Endothelial cell of umbilical vein (primary cell): ENCODE data around the gene POU2F3. TPM values are rescaled to one million over a fixed set of nuclear protein-coding genes. Genes with fewer than 3 reads are reported as not detected.
A peak's percentile ranks its signal among the peaks of the same experiment; 100 is the strongest.

Source experiments
- BruUV-seq: library from RNA; stranded (reverse); fragments of 400-500 nt; replicated peaks from 2 replicates; lab custom pipeline; 2021; lab: Mats Ljungman, UMichigan
- CTCF ChIA-PET: fragments of 300-600, 350-600 bp; sonication (Branson Sonifier 250); formaldehyde crosslinking; loops from one replicate; lab custom pipeline; 2021; ENCODE audit warnings: antibody characterized with exemption, inconsistent platforms; lab: Charles Lee
- POLR2A ChIA-PET: fragments of 300-600, 350-600 bp; sonication (Branson Sonifier 250); formaldehyde crosslinking; loops from one replicate; lab custom pipeline; 2021; ENCODE audit warnings: antibody characterized with exemption, inconsistent platforms; lab: Charles Lee
- DNase-seq: peaks from one replicate; pipeline ENCODE4 v3.0.0-alpha.2; 2011; ENCODE audit warnings: low read depth, low spot score
- FAIRE-seq: peaks from 2 replicates; lab custom pipeline; 2011; peaks lifted over from hg19 to GRCh38; lab: Jason Lieb, UNC
- H2AFZ ChIP-seq: 2 replicates; pipeline ENCODE4 v1.6.0; 2012; ENCODE audit warnings: low read depth, low read length, control low read depth, inconsistent platforms
- H3K27ac ChIP-seq: 2 replicates; pipeline ENCODE4 v1.5.1; 2011; ENCODE audit warnings: low read depth, mild to moderate bottlenecking, control low read depth, low read length, moderate library complexity; ENCODE audit not compliant: insufficient read depth
- H3K27me3 ChIP-seq, 2 experiments: 2 replicates each; pipeline versions ENCODE4 v1.6.0 to v1.6.1; 2011; ENCODE audit warnings: low read length in 2 of 2, mixed read lengths in 1 of 2; ENCODE audit not compliant: control insufficient read depth in 2 of 2, insufficient read depth in 2 of 2
- H3K36me3 ChIP-seq, 2 experiments: 2 replicates in 1 of 2; 3 replicates in 1 of 2; pipeline ENCODE4 v1.5.1; 2011; ENCODE audit warnings: low read length in 2 of 2, mild to moderate bottlenecking in 1 of 2, moderate library complexity in 1 of 2; ENCODE audit not compliant: control insufficient read depth in 2 of 2, insufficient read depth in 2 of 2; ENCODE audit errors: extremely low read depth in 1 of 2
- H3K4me1 ChIP-seq: 3 replicates; pipeline ENCODE4 v1.5.1; 2011; ENCODE audit warnings: mild to moderate bottlenecking, low read length; ENCODE audit not compliant: control insufficient read depth, insufficient read depth; ENCODE audit errors: extremely low read depth
- H3K4me2 ChIP-seq: 2 replicates; pipeline ENCODE4 v1.6.1; 2011; ENCODE audit warnings: low read length, control low read depth, mixed read lengths; ENCODE audit not compliant: insufficient read depth
- H3K4me3 ChIP-seq, 3 experiments: fragments of 200-600 bp in 1 of 3; sonication (generic), shearing (Covaris generic) in 1 of 3; replicated peaks in 1 of 3; 2 replicates each; pipeline ENCODE4 v1.5.1; 2011 to 2016; ENCODE audit warnings: control low read depth in 3 of 3, low read length in 3 of 3, mild to moderate bottlenecking in 2 of 3, inconsistent platforms in 1 of 3, low read depth in 1 of 3, moderate library complexity in 1 of 3; ENCODE audit not compliant: insufficient read depth in 1 of 3
- H3K79me2 ChIP-seq: 2 replicates; pipeline ENCODE4 v1.6.0; 2012; ENCODE audit warnings: low read length, inconsistent platforms; ENCODE audit not compliant: control insufficient read depth, insufficient read depth
- H3K9ac ChIP-seq: replicated peaks from 2 replicates; pipeline ENCODE3; 2011; ENCODE audit warnings: low read length, control low read depth; ENCODE audit not compliant: insufficient read depth; ENCODE audit errors: extremely low read depth
- H3K9me1 ChIP-seq: replicated peaks from 3 replicates; pipeline ENCODE4 v1.6.0; 2011; ENCODE audit warnings: mild to moderate bottlenecking, low read length; ENCODE audit not compliant: control insufficient read depth, insufficient read depth; ENCODE audit errors: extremely low read depth
- H3K9me3 ChIP-seq: replicated peaks from 2 replicates; pipeline ENCODE4 v1.5.1; 2012; ENCODE audit warnings: low read length, inconsistent platforms; ENCODE audit not compliant: control insufficient read depth, insufficient read depth
- H4K20me1 ChIP-seq: replicated peaks from 2 replicates; pipeline ENCODE3; 2011; ENCODE audit warnings: mild to moderate bottlenecking, low read length; ENCODE audit not compliant: control insufficient read depth, insufficient read depth; ENCODE audit errors: extremely low read depth
- EZH2 ChIP-seq: IDR thresholded peaks from 2 replicates; pipeline ENCODE4 v1.6.1; 2012; ENCODE audit warnings: borderline replicate concordance, low read depth, mild to moderate bottlenecking, moderate library complexity, low read length, inconsistent platforms; ENCODE audit not compliant: severe bottlenecking
- FOS ChIP-seq: IDR thresholded peaks from 2 replicates; pipeline ENCODE4 v1.6.1; 2011; ENCODE audit warnings: mild to moderate bottlenecking, low read length, moderate library complexity, borderline replicate concordance; ENCODE audit not compliant: insufficient read depth
- GATA2 ChIP-seq: IDR thresholded peaks from 2 replicates; pipeline ENCODE4 v1.7.0; 2011; ENCODE audit warnings: low read depth, mild to moderate bottlenecking, moderate library complexity, mixed read lengths, low read length; ENCODE audit not compliant: insufficient read length, insufficient read depth
- JUN ChIP-seq: IDR thresholded peaks from 2 replicates; pipeline ENCODE4 v1.6.1; 2011; ENCODE audit warnings: borderline replicate concordance, low read depth; ENCODE audit not compliant: insufficient read length, insufficient read depth
- MYC ChIP-seq: IDR thresholded peaks from one replicate; pipeline ENCODE4 v1.6.1; 2011; ENCODE audit warnings: mild to moderate bottlenecking, low read depth, low read length
- POLR2A ChIP-seq: IDR thresholded peaks from 2 replicates; pipeline ENCODE4 v1.6.1; 2012; ENCODE audit warnings: low read depth, mild to moderate bottlenecking, control low read depth, low read length
- dilution Hi-C: fragments of 300-500 bp; cut with MboI; formaldehyde crosslinking; loops from one replicate; pipeline ENCODE4 v1.15.0; 2019; ENCODE audit warnings: low sequenced_read_pairs; ENCODE audit not compliant: extremely low pct_ligation_motif_present
- intact Hi-C: fragments of 100-400 bp; cut with micrococcal nuclease; formaldehyde crosslinking; loops from one replicate; pipeline ENCODE4 v1.10.0; 2022
- polyA plus RNA-seq, 4 experiments: library from polyadenylated mRNA; depleted of rRNA in 3 of 4; stranded (reverse) in 3 of 4; unstranded in 1 of 4; fragments of >200 nt; gene quantifications; 2 replicates each; pipeline versions ENCODE4 v1.2.1 to v1.2.3, GENCODE V29; 2011 to 2012; ENCODE audit warnings: missing spikeins in 1 of 4
- total RNA-seq: library from RNA; stranded (reverse); gene quantifications from 2 replicates; pipeline ENCODE4 v1.2.3, GENCODE V29; 2021
- TF ChIP-seq, protein P1 (sequence below), 2 donors: IDR thresholded peaks; 1 replicate in 1 of 2; 2 replicates in 1 of 2; pipeline ENCODE4 v1.5.1; 2011; ENCODE audit warnings: low read length in 2 of 2, mild to moderate bottlenecking in 2 of 2, moderate library complexity in 2 of 2, control low read depth in 1 of 2, inconsistent platforms in 1 of 2, low read depth in 1 of 2; ENCODE audit not compliant: insufficient read depth in 1 of 2; ENCODE audit errors: extremely low read depth in 1 of 2

The POU2F3 gene
- total and polyA plus RNA-seq, 2 donors (not counting 3 experiments of a cell fraction or from before 2014, with no cell fraction given), result 0.06 TPM; not detected in 1

DNA sequence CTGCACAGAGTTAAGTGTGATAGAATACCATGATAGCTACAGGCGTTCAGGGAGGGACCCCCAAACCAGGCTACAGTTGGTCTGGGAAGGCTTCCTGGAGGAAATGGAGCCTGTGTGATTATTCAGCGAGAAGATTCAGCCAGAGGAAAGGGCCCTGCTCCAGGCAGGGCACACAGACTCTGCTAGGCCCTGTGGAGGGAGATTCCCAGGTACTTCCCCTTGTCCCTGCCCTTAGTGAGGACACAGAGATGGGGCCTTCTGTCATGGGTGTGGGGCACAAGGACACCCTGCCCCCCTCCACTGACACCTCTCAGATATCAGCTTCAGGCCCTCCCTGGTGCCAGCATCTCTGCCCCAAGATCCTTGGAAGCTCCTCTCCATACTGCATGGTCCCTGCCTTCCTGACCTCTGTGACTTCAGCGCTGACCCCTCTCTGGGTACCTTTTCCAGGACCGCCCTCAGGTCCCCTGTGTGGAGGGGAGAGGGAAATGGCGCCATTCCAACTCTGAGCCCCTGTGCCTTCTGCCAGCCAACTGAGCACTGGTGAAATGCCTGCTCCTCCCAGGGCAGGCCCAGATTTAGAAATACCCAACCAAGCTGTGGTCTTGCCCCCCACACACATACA, 12.6 kb upstream of the POU2F3 start:
- peaks cover 11% of the 10 kb centered on the region for H3K4me1 ChIP-seq
- TF ChIP-seq FOS (no peak), POLR2A (no peak), EZH2 (no peak), JUN (no peak), MYC (no peak), GATA2 (no peak)
- no peak overlapping the region for H3K27ac ChIP-seq
- ChIA-PET POLR2A (no interaction called here), CTCF (interaction anchor here (0.5 to 16.4 kb wide), 5 partner anchors 18 to 124 kb away, joined by 3 to 327 read pairs (median 71); no protein-coding TSS in a partner anchor)
- DNase-seq, result no peak
- no peak overlapping the region for H3K4me3 ChIP-seq
- dilution Hi-C loops (no loop called here), intact Hi-C loops (no loop called here)
- H2AFZ ChIP-seq, result no peak overlapping the region
- no peaks in the 10 kb centered on the region for H3K9me3 ChIP-seq
- H4K20me1 ChIP-seq, result no peaks in the 10 kb centered on the region
- no peaks in the 10 kb centered on the region for H3K27me3 ChIP-seq
- no peaks in the 10 kb centered on the region for H3K9me1 ChIP-seq
- H3K36me3 ChIP-seq, result no peaks in the 10 kb centered on the region
- H3K4me2 ChIP-seq, result no peak overlapping the region
- H3K79me2 ChIP-seq, result no peaks in the 10 kb centered on the region
- BruUV-seq, result no TSS peak
- FAIRE-seq, result no peak
- no peak overlapping the region for H3K9ac ChIP-seq

DNA sequence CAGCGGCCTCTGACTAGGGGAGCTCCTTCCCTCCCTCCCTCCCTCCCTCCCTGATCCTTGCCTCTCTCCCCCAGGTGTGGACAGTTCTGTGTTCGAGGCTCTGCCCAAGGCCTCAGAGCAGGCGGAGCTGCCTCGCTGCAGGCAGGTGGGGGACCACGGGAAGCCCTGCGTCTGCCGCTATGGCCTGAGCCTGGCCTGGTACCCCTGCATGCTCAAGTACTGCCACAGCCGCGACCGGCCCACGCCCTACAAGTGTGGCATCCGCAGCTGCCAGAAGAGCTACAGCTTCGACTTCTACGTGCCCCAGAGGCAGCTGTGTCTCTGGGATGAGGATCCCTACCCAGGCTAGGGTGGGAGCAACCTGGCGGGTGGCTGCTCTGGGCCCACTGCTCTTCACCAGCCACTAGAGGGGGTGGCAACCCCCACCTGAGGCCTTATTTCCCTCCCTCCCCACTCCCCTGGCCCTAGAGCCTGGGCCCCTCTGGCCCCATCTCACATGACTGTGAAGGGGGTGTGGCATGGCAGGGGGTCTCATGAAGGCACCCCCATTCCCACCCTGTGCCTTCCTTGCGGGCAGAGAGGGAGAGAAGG, 11.1 kb upstream of the POU2F3 start:
- no peaks in the 10 kb centered on the region for H4K20me1 ChIP-seq
- peaks cover 11% of the 10 kb centered on the region for H3K4me1 ChIP-seq
- H3K4me2 ChIP-seq, result no peak overlapping the region
- no peak for TF ChIP-seq EZH2
- TF ChIP-seq, protein P1, sequence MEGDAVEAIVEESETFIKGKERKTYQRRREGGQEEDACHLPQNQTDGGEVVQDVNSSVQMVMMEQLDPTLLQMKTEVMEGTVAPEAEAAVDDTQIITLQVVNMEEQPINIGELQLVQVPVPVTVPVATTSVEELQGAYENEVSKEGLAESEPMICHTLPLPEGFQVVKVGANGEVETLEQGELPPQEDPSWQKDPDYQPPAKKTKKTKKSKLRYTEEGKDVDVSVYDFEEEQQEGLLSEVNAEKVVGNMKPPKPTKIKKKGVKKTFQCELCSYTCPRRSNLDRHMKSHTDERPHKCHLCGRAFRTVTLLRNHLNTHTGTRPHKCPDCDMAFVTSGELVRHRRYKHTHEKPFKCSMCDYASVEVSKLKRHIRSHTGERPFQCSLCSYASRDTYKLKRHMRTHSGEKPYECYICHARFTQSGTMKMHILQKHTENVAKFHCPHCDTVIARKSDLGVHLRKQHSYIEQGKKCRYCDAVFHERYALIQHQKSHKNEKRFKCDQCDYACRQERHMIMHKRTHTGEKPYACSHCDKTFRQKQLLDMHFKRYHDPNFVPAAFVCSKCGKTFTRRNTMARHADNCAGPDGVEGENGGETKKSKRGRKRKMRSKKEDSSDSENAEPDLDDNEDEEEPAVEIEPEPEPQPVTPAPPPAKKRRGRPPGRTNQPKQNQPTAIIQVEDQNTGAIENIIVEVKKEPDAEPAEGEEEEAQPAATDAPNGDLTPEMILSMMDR (IDR thresholded peaks at IDR 0.05; ENCODE audit: extremely low read depth in 1 of 2, insufficient read depth in 1 of 2, low read depth in 1 of 2, low read length in 2 of 2), result peak in 1 of 2 donors; percentile 43
- ChIA-PET CTCF (interaction anchor here (0.8 to 16.4 kb wide), 10 partner anchors 8 to 73 kb away, joined by 3 to 327 read pairs (median 6); partner anchors contain the start of gene OAF), POLR2A (interaction anchor here (1.3 kb wide), 1 partner anchor 57 kb away, joined by 3 read pairs; no protein-coding TSS in a partner anchor)
- no TSS peak for BruUV-seq
- H3K36me3 ChIP-seq, result no peaks in the 10 kb centered on the region
- FAIRE-seq (no peak), DNase-seq (no peak)
- intact Hi-C loops, result loop anchor here (1.0 kb wide), 1 partner anchor 57 kb away; no protein-coding TSS in a partner anchor
- no peaks in the 10 kb centered on the region for H3K9me1 ChIP-seq
- H3K79me2 ChIP-seq, result no peaks in the 10 kb centered on the region
- H3K9ac ChIP-seq, result no peak overlapping the region
- H2AFZ ChIP-seq, result no peak overlapping the region
- H3K4me3 ChIP-seq, result no peak overlapping the region
- no peak overlapping the region for H3K27ac ChIP-seq
- dilution Hi-C loops, result no loop called here
- no peaks in the 10 kb centered on the region for H3K9me3 ChIP-seq
- H3K27me3 ChIP-seq, result peaks cover 1 to 6% of the 10 kb centered on the region in 2 experiments
